Activated CD8-positive, alpha-beta T cell treated with anti-CD3 and anti-CD28 coated beads, Interleukin-2, amount 10 ng/mL, durations not matched to agents 7 days and 5 days (primary cell): ENCODE measurements around the gene SYT2. TPM values are rescaled to one million over a fixed set of nuclear protein-coding genes. Genes with fewer than 3 reads are reported as not detected.

Experiments used
- ATAC-seq: fragments of 150-1000 bp; cut with Tn5 transposase; one replicate; pipeline ENCODE4 v1.10.0; 2021; ENCODE audit warnings: moderate library complexity
- CTCF ChIA-PET: fragments of 350-600 bp; sonication (Branson Sonifier 250); formaldehyde crosslinking; loops from one replicate; lab custom pipeline; 2021; ENCODE audit warnings: antibody characterized with exemption; lab: Charles Lee
- POLR2A ChIA-PET: fragments of 350-600 bp; sonication (Branson Sonifier 250); formaldehyde crosslinking; loops from one replicate; lab custom pipeline; 2021; ENCODE audit warnings: antibody characterized with exemption; lab: Charles Lee
- DNase-seq: peaks from one replicate; pipeline ENCODE4 v3.0.0-alpha.2; 2020
- H3K27ac Mint-ChIP-seq: one replicate; pipeline ENCODE4 v1.8.0; 2021; ENCODE audit warnings: mild to moderate bottlenecking, mixed read lengths
- H3K27me3 Mint-ChIP-seq: one replicate; pipeline ENCODE4 v1.8.0; 2021; ENCODE audit warnings: low read depth, mixed read lengths
- H3K36me3 Mint-ChIP-seq: one replicate; pipeline ENCODE4 v1.8.0; 2021; ENCODE audit warnings: low read depth, mixed read lengths
- H3K4me1 Mint-ChIP-seq: one replicate; pipeline ENCODE4 v1.8.0; 2021; ENCODE audit warnings: low read depth, mixed read lengths
- H3K4me3 Mint-ChIP-seq: one replicate; pipeline ENCODE4 v1.8.0; 2021; ENCODE audit warnings: mild to moderate bottlenecking, mixed read lengths
- H3K9me3 Mint-ChIP-seq: one replicate; pipeline ENCODE4 v1.8.0; 2022; ENCODE audit warnings: mixed read lengths; ENCODE audit not compliant: insufficient read depth
- total RNA-seq, 2 experiments: library from RNA; stranded (reverse); gene quantifications; one replicate each; pipeline ENCODE4 v1.2.3, GENCODE V29; 2021

The SYT2 gene
- total RNA-seq, 2 experiments from 2014 or later, result not detected

- Mint-ChIP-seq H3K27ac (no peak overlapping the region), H3K9me3 (no peaks in the 10 kb centered on the region), H3K27me3 (no peaks in the 10 kb centered on the region), H3K4me1 (no peaks in the 10 kb centered on the region), H3K36me3 (no peaks in the 10 kb centered on the region), H3K4me3 (no peak overlapping the region)
- DNase-seq (no peak), ATAC-seq (no peak)
- CTCF ChIA-PET, result no interaction called here
- POLR2A ChIA-PET, result no interaction called here
Observed at GRCh38 chr1:202597090-202597761, 113.0 kb downstream of the SYT2 start.

- Mint-ChIP-seq H3K27ac (no peak overlapping the region), H3K36me3 (no peaks in the 10 kb centered on the region), H3K9me3 (no peaks in the 10 kb centered on the region), H3K4me1 (no peaks in the 10 kb centered on the region), H3K27me3 (no peaks in the 10 kb centered on the region), H3K4me3 (no peak overlapping the region)
- DNase-seq, result no peak
- ChIA-PET POLR2A (interaction anchor here (0.6 kb wide), 1 partner anchor 235 kb away, joined by 3 read pairs; no protein-coding TSS in a partner anchor), CTCF (no interaction called here)
- ATAC-seq, result no peak
Observed at GRCh38 chr1:202596638-202597037, 113.6 kb downstream of the SYT2 start.

- H3K27me3 Mint-ChIP-seq, result no peaks in the 10 kb centered on the region
- DNase-seq (no peak), ATAC-seq (no peak)
- no peaks in the 10 kb centered on the region for H3K9me3 Mint-ChIP-seq
- ChIA-PET POLR2A (no interaction called here), CTCF (no interaction called here)
- H3K4me1 Mint-ChIP-seq, result no peaks in the 10 kb centered on the region
- no peaks in the 10 kb centered on the region for H3K36me3 Mint-ChIP-seq
- H3K4me3 Mint-ChIP-seq, result no peak overlapping the region
- H3K27ac Mint-ChIP-seq, result no peak overlapping the region
Observed at GRCh38 chr1:202593845-202594244, 116.4 kb downstream of the SYT2 start.

GRCh38 chr1:202592146-202592545 is 118.1 kb downstream of the SYT2 start:
- H3K36me3 Mint-ChIP-seq, result no peaks in the 10 kb centered on the region
- peaks cover 8% of the 10 kb centered on the region for H3K4me1 Mint-ChIP-seq
- DNase-seq (no peak), ATAC-seq (no peak)
- no peak overlapping the region for H3K4me3 Mint-ChIP-seq
- H3K9me3 Mint-ChIP-seq, result no peaks in the 10 kb centered on the region
- H3K27me3 Mint-ChIP-seq, result no peaks in the 10 kb centered on the region
- ChIA-PET CTCF (no interaction called here), POLR2A (no interaction called here)
- no peak overlapping the region for H3K27ac Mint-ChIP-seq

- POLR2A ChIA-PET, result no interaction called here
- CTCF ChIA-PET, result no interaction called here
- no peaks in the 10 kb centered on the region for H3K9me3 Mint-ChIP-seq
- no peaks in the 10 kb centered on the region for H3K36me3 Mint-ChIP-seq
- H3K27ac Mint-ChIP-seq, result no peak overlapping the region
- no peak for DNase-seq
- H3K4me3 Mint-ChIP-seq, result no peak overlapping the region
- no peak for ATAC-seq
- H3K4me1 Mint-ChIP-seq, result peaks cover 9% of the 10 kb centered on the region
- no peaks in the 10 kb centered on the region for H3K27me3 Mint-ChIP-seq
Observed at GRCh38 chr1:202591515-202591914, 118.7 kb downstream of the SYT2 start.

GRCh38 chr1:202590975-202591411 is 119.3 kb downstream of the SYT2 start:
- no peak overlapping the region for H3K27ac Mint-ChIP-seq
- ATAC-seq, result no peak
- CTCF ChIA-PET, result no interaction called here

GRCh38 chr1:202590126-202590525 is 120.1 kb downstream of the SYT2 start:
- Mint-ChIP-seq H3K36me3 (no peaks in the 10 kb centered on the region), H3K27ac (no peak overlapping the region), H3K27me3 (no peaks in the 10 kb centered on the region), H3K4me1 (peaks cover 15% of the 10 kb centered on the region), H3K9me3 (no peaks in the 10 kb centered on the region), H3K4me3 (no peak overlapping the region)
- ChIA-PET CTCF (interaction anchor here (1.1 kb wide), 1 partner anchor 10 kb away, joined by 3 read pairs; no protein-coding TSS in a partner anchor), POLR2A (no interaction called here)
- ATAC-seq, result no peak
- DNase-seq, result no peak

More at GRCh38 chr1:202590975-202591411, 119.3 kb downstream of the SYT2 start:
- Mint-ChIP-seq H3K4me3 (no peak overlapping the region), H3K4me1 (peaks cover 14% of the 10 kb centered on the region), H3K36me3 (no peaks in the 10 kb centered on the region), H3K9me3 (no peaks in the 10 kb centered on the region), H3K27me3 (no peaks in the 10 kb centered on the region)
- POLR2A ChIA-PET, result no interaction called here
- DNase-seq, result no peak

GRCh38 chr1:202589190-202589930 is 120.9 kb downstream of the SYT2 start:
- no peak overlapping the region for H3K27ac Mint-ChIP-seq
- POLR2A ChIA-PET, result no interaction called here
- peaks cover 15% of the 10 kb centered on the region for H3K4me1 Mint-ChIP-seq
- H3K9me3 Mint-ChIP-seq, result no peaks in the 10 kb centered on the region
- ATAC-seq (no peak), DNase-seq (no peak)
- H3K27me3 Mint-ChIP-seq, result no peaks in the 10 kb centered on the region
- CTCF ChIA-PET, result interaction anchor here (1.1 kb wide), 1 partner anchor 11 kb away, joined by 3 read pairs; no protein-coding TSS in a partner anchor
- H3K4me3 Mint-ChIP-seq, result no peak overlapping the region
- H3K36me3 Mint-ChIP-seq, result no peaks in the 10 kb centered on the region

GRCh38 chr1:202588503-202589189 is 121.6 kb downstream of the SYT2 start:
- DNase-seq, result no peak
- H3K4me1 Mint-ChIP-seq, result peaks cover 15% of the 10 kb centered on the region
- no peaks in the 10 kb centered on the region for H3K9me3 Mint-ChIP-seq
- no peaks in the 10 kb centered on the region for H3K27me3 Mint-ChIP-seq
- CTCF ChIA-PET, result interaction anchor here (1.2 kb wide), 1 partner anchor 11 kb away, joined by 3 read pairs; no protein-coding TSS in a partner anchor
- ATAC-seq, result no peak
- H3K27ac Mint-ChIP-seq, result no peak overlapping the region
- no peaks in the 10 kb centered on the region for H3K36me3 Mint-ChIP-seq
- POLR2A ChIA-PET, result no interaction called here
- H3K4me3 Mint-ChIP-seq, result no peak overlapping the region

GRCh38 chr1:202587859-202588485 is 122.3 kb downstream of the SYT2 start:
- DNase-seq, result no peak
- Mint-ChIP-seq H3K36me3 (no peaks in the 10 kb centered on the region), H3K9me3 (no peaks in the 10 kb centered on the region), H3K4me1 (peaks cover 15% of the 10 kb centered on the region), H3K27ac (no peak overlapping the region), H3K27me3 (no peaks in the 10 kb centered on the region), H3K4me3 (no peak overlapping the region)
- CTCF ChIA-PET, result interaction anchor here (1.2 to 1.3 kb wide), 2 partner anchors 10 to 13 kb away, joined by 3 read pairs; no protein-coding TSS in a partner anchor
- POLR2A ChIA-PET, result no interaction called here
- ATAC-seq, result no peak

GRCh38 chr1:202586871-202587270 is 123.4 kb downstream of the SYT2 start:
- H3K27me3 Mint-ChIP-seq, result no peaks in the 10 kb centered on the region
- POLR2A ChIA-PET, result no interaction called here
- H3K27ac Mint-ChIP-seq, result no peak overlapping the region
- H3K4me3 Mint-ChIP-seq, result no peak overlapping the region
- peaks cover 15% of the 10 kb centered on the region for H3K4me1 Mint-ChIP-seq
- no peak for ATAC-seq
- H3K36me3 Mint-ChIP-seq, result no peaks in the 10 kb centered on the region
- DNase-seq, result no peak
- no peaks in the 10 kb centered on the region for H3K9me3 Mint-ChIP-seq
- CTCF ChIA-PET, result interaction anchor here (0.7 to 1.8 kb wide), 5 partner anchors 12 to 1056 kb away, joined by 3 to 7 read pairs (median 4); no protein-coding TSS in a partner anchor
